HG02852 (cell line): ENCODE measurements around the gene PI16.

Source experiments
- ATAC-seq: cut with Tn5 transposase; IDR thresholded peaks from one replicate; pipeline ENCODE4 v1.9.1; 2021; ENCODE audit warnings: mild to moderate bottlenecking, moderate library complexity; ENCODE audit not compliant: unreplicated experiment

PI16 gene

DNA sequence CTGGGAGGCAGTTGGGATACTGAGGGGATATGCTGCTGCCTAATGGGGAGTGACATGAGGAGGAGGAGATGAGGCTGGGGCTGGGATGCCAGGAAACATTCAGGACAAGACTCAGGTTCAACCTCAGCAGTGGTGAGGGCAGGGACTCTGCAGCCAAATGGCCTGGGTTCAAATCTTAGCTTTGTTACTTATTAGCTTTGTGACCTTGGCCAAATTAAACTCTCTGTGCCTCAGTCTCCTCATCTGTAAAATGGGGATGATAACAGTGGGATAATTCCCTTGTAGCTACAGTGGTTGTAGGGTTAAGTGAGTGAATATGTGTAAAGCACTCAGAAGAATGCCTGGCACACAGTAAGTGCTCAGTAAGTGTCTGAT, 1.9 kb downstream of the PI16 start:
- ATAC-seq, result no peak

- no peak for ATAC-seq
These were observed 3.3 kb downstream of the PI16 start for GRCh38 chr6:36957773-36958271.

- no peak for ATAC-seq
These were observed 4.4 kb downstream of the PI16 start for GRCh38 chr6:36958775-36959554.

DNA sequence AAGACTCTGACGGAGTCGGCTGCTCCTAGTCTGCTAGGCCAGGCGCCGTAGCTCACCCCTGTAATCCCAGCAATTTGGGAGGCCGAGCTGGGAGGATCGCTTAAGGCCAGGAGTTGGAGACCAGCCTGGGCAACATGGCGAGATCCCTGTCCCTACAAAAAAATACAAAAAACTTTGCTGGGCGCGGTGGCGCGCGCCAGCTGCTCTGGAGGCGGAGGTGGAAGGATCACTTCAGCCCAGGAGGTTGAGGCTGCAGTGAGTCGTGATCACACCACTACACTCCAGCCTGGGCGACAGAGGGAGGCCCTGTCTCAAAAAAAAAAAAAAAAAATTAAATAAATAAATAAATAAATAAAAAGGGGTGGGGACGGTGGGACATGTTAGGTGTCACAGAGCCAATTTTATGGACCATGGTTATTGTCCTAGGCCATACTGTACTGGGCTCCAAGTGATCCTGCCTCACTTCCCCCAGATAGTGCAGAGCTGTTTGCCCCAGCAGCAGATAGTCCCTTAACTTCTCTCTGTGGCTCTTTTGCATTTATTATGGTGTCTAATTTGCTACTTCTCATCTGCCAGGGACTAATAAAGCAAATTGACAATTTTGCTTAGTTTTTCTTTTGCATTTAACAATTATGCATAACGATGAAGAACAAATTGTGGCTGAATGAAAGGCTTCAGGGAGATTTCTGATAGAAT, 5.2 kb downstream of the PI16 start:
- ATAC-seq, result no peak

DNA sequence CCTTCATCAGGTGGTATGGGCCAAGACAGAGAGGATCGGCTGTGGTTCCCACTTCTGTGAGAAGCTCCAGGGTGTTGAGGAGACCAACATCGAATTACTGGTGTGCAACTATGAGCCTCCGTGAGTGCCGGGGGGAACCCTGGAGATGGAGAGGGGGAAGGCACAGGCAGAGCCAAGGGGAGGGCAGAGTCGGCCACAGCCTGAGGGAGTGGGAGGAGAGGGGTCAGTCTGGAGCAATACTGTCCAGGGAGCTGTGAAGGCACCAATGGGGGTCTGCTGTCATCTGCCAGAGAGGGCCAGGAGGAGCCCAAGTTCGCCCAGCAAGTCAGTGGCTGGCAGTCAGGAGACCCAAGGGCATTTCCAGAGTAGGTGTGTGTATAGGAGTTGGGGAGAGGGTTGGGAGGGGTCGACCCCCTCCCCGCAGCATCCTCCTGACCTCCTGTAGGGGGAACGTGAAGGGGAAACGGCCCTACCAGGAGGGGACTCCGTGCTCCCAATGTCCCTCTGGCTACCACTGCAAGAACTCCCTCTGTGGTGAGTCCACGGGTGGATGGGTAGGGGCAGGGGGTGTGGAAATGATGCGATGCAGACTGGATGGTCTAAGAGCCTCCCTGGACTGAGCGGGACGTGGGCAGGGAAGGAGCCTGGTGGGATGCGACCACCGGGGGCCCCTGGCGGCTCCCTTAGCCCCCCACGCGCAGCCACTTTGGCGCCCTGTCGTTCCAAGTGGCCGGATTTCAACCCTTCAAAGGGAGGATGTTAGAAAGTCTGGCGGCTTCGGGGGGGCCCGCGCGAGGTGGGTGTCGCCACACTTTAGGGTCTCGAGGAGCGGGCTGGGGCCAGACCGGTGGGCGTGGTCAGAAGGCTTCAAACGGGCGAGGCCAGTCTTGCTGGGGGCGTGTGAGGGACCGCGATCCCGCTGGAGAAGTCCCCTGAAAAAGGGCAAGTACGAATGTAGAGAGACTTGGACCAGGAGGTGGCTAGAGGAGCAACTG, 7.2 kb downstream of the PI16 start:
- ATAC-seq, result no peak

- no peak for ATAC-seq
These were observed 8.3 kb downstream of the PI16 start for GRCh38 chr6:36962874-36963273.

- ATAC-seq, result no peak
These were observed 9.1 kb downstream of the PI16 start for GRCh38 chr6:36963451-36964290.

DNA sequence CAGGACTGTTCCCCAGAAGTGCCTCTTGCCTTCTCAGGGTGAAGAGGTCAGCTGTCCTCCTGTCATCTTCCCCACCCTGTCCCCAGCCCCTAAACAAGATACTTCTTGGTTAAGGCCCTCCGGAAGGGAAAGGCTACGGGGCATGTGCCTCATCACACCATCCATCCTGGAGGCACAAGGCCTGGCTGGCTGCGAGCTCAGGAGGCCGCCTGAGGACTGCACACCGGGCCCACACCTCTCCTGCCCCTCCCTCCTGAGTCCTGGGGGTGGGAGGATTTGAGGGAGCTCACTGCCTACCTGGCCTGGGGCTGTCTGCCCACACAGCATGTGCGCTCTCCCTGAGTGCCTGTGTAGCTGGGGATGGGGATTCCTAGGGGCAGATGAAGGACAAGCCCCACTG, 9.8 kb downstream of the PI16 start:
- ATAC-seq, result no peak

GRCh38 chr6:36964908-36965307, 10.4 kb downstream of the PI16 start:
- ATAC-seq, result no peak

GRCh38 chr6:36967301-36967700, 12.8 kb downstream of the PI16 start:
- ATAC-seq, result no peak

- ATAC-seq, result no peak
These were observed 13.2 kb downstream of the PI16 start for GRCh38 chr6:36967757-36968156.

- ATAC-seq, result no peak
These were observed 13.9 kb downstream of the PI16 start for GRCh38 chr6:36968266-36968977.

DNA sequence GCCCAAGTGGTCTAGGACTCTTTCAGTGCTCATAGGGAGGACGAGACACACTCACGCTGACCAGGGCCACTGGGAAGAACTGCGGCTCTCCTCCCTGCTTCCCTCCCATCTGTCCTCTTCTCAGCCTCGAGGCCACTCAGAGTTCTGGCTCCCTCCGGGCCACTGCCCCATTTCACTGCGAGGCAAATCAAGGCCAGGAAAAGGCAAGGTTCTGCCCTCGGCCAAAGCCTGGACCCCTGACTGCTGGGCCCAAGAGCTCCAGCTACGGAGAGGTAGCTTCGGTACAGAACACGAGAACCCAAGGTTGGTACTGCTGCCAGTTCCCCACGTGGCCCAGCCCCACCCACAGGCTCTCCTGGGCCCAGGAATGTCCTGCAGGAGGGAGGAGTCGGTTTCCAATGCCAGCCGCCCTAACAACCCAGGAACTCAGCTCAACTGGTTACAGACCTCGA, 14.7 kb downstream of the PI16 start:
- ATAC-seq, result no peak

GRCh38 chr6:36969988-36970891, 15.7 kb downstream of the PI16 start:
- no peak for ATAC-seq

DNA sequence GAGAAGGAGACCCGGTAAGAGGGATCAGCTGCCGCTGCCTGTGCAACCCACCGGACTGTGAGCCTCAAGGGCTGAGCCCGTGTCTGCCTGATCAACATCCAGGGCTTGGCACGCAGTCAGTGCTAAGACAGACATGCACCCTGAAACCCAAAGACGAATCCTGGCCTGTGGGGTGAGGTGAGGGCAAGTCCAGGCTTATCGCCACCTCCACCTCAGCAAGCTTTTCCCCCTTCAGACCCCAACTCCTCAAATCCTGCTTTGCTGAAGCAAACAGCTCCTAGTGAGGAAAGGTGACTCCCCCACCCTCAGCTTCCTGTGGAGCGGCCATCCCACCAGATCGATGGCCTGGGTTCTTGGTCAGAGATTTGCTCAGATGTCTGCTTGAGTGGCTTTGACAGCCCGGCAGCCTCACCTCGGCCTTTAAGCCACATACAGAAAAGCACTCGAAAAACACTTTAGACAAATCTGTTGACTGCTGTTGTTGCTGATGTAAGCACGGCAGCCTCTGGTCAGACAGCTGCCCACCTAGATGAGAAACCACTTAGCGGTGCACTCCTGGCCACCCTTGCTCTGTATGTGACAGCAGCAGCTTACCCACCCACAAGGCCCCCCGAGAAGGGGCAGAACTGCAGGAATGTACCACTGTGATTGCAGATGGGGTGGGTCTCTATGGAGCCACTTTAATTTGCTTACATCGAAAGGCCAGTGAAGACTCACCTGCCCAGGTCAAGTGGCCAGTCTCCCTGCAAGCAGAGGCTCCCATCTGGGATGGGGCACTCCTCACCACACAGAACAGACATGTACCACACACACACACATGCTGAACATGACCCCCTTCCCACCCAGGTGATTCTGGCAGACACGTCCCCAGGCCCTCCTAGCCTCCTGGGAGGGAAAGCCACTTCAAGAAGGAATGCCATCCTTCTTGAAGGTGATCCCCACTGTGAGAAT, 16.6 kb downstream of the PI16 start:
- ATAC-seq, result no peak

GRCh38 chr6:36971921-36972673, 17.6 kb downstream of the PI16 start:
- ATAC-seq, result no peak

DNA sequence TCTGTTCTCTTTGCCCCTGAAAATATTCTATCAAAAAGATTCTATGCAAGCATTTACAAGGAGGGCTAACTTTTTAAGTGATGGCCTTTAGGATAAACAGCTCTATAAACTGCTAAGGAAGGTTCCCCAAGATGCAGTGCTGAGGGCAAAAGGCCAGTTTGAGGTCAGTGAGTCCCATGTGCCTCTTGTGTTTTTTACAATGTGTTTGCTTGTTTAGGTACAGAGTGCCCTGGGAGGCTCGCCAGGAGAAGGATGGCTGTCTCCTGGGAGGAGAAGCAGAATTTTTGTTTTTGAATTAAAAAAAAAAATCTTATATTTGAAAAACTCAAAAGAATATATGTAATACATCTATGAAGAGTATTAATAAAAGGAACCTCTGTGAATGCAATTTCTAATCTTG, 18.7 kb downstream of the PI16 start:
- ATAC-seq, result no peak
